ENCODE results near the gene EDAR. TPM values are rescaled to one million over a fixed set of nuclear protein-coding genes. Genes with fewer than 3 reads are reported as not detected.

The EDAR gene
- total RNA-seq, 4 donors from 2014 or later = 0.38 to 5.0 (median 0.88) TPM; not detected in 1

DNA sequence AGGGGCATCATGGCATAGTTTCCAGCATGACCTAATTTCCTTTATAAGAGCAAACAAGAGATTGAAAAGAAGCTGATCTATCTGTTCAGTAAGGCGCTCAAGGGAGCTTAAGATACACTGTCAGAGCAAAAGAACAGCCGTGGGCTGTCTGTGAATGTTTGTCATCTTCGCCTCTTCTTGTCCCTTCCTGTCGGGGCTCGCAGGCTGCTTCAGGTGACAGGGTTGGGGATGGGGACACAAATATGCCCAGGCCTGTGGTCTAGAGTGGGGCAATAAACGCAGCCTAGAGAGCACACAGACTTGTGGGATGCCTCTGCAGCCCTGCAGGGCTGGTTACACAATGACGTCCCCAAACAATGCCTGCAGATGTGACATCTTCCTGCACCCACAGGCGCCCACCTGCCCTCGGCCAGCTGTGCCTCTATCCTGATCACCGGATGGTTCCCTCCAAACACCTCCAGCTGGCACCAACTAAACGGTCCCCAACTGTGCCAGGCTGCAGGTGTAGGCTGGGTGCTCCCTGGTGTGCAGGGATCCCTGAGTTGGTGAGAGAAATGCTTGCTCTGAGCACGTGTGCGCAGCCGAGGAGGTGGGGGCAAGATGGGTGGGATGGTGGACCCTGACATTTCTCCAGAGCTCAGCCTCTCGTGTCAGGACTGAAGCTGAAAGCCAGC lies 72.8 kb downstream of the EDAR start:
- H3K9me3 ChIP-seq = no peaks in the 10 kb centered on the region
- H3K4me3 ChIP-seq = no peak overlapping the region
- peak in 2 of 3 donors; percentile 24 to 33 for DNase-seq
- no peaks in the 10 kb centered on the region for H3K27me3 ChIP-seq
- no peak overlapping the region for H3K27ac ChIP-seq
- peaks cover 0 to 4% (median 0%) of the 10 kb centered on the region in 4 donors for H3K4me1 ChIP-seq
- TF ChIP-seq, protein P1, sequence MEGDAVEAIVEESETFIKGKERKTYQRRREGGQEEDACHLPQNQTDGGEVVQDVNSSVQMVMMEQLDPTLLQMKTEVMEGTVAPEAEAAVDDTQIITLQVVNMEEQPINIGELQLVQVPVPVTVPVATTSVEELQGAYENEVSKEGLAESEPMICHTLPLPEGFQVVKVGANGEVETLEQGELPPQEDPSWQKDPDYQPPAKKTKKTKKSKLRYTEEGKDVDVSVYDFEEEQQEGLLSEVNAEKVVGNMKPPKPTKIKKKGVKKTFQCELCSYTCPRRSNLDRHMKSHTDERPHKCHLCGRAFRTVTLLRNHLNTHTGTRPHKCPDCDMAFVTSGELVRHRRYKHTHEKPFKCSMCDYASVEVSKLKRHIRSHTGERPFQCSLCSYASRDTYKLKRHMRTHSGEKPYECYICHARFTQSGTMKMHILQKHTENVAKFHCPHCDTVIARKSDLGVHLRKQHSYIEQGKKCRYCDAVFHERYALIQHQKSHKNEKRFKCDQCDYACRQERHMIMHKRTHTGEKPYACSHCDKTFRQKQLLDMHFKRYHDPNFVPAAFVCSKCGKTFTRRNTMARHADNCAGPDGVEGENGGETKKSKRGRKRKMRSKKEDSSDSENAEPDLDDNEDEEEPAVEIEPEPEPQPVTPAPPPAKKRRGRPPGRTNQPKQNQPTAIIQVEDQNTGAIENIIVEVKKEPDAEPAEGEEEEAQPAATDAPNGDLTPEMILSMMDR (IDR thresholded peaks at IDR 0.05) = no peak
- TF ChIP-seq POLR2A (IDR thresholded peaks at IDR 0.05) = no peak
- no peaks in the 10 kb centered on the region for H3K36me3 ChIP-seq

DNA sequence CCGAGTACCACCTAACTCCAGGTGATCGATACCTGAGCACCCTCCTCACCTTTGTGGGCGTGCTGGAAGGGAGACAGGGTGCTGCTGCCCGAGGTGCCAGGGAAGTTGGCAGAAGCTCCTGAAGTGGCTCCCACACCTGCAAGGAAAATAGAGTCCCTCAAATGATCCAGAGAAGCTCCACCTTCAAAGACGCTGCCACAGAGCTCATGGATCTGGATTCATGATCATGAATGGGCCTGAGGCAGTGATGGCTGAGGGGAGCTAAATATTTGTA lies 76.5 kb downstream of the EDAR start:
- H3K4me1 ChIP-seq = peaks cover 0 to 2% (median 0%) of the 10 kb centered on the region in 4 donors
- no peaks in the 10 kb centered on the region for H3K27me3 ChIP-seq
- H3K9me3 ChIP-seq = no peaks in the 10 kb centered on the region
- H3K36me3 ChIP-seq = no peaks in the 10 kb centered on the region
- no peak for DNase-seq
- H3K27ac ChIP-seq = no peak overlapping the region
- no peak overlapping the region for H3K4me3 ChIP-seq
- TF ChIP-seq POLR2A (IDR thresholded peaks at IDR 0.05) = no peak
- TF ChIP-seq, protein P1 (IDR thresholded peaks at IDR 0.05) = no peak

DNA sequence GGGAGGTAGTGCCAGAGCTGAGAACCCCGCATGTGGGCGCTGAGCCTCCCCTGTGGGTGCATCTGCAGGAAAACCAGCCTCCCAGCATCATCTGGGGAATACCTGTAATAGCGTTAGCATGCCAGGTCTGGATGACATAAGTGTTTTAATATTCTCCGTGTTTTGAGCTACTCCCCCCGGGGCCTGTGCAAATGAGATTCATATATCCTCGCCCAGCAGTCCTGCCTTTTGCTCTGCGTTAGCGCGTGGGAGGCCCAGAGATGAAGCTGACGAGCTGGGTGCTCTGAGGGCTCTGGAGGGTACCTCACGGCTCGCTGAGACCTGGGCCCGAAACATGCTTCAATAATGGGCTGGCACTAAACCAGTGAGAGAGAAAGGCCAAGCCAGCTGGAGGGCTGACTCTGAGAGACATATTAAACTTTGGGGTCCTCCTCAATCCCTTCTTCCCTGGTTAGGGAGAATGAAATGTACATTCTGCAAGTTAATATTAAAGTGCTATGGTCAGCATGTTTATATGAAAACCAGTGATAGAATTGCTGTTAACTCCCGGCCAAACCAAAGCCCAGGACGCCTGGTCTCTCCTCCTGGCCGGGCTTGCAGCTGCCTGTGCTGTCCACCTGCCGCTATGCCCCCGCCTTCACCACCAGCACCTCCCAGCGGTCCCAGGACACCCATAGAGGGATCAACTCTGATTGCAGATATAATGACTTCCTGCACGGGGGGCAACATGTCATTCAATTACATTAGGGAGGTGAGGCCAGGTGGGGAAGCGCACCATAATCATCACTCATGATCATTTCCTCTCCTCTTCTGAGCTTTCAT lies 77.0 kb downstream of the EDAR start:
- Histone ChIP-seq H3K4me3 (no peak overlapping the region), H3K9me3 (no peaks in the 10 kb centered on the region), H3K36me3 (no peaks in the 10 kb centered on the region), H3K27ac (no peak overlapping the region), H3K4me1 (no peaks in the 10 kb centered on the region), H3K27me3 (no peaks in the 10 kb centered on the region)
- DNase-seq = peak in 1 of 3 donors; percentile 31
- TF ChIP-seq, protein P1 (IDR thresholded peaks at IDR 0.05) = no peak
- no peak for TF ChIP-seq POLR2A (IDR thresholded peaks at IDR 0.05)

DNA sequence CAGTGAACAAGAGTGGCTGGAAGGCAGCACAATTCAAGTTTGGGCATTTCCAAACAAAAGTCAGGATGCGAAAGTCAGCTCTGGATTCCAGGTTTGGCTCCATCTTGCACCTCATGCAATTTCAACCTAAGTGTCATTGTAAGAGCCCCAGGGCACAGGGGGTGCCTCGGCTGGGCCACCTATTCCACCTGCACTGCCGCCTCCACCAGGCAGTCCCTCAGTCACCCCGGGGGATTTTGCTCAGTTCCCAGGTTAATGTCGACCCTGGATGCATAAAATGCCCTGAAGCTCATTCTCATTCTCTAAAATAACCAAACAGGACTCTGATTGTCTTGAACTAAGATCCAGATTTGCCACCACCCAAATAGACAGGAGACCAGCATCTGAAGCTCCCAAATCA lies 77.6 kb downstream of the EDAR start:
- Histone ChIP-seq H3K9me3 (no peaks in the 10 kb centered on the region), H3K27me3 (no peaks in the 10 kb centered on the region), H3K4me3 (no peak overlapping the region), H3K36me3 (no peaks in the 10 kb centered on the region), H3K4me1 (no peaks in the 10 kb centered on the region), H3K27ac (no peak overlapping the region)
- peak in 1 of 3 donors; percentile 24 for DNase-seq
- no peak for TF ChIP-seq POLR2A (IDR thresholded peaks at IDR 0.05)
- TF ChIP-seq, protein P1 (IDR thresholded peaks at IDR 0.05) = no peak

DNA sequence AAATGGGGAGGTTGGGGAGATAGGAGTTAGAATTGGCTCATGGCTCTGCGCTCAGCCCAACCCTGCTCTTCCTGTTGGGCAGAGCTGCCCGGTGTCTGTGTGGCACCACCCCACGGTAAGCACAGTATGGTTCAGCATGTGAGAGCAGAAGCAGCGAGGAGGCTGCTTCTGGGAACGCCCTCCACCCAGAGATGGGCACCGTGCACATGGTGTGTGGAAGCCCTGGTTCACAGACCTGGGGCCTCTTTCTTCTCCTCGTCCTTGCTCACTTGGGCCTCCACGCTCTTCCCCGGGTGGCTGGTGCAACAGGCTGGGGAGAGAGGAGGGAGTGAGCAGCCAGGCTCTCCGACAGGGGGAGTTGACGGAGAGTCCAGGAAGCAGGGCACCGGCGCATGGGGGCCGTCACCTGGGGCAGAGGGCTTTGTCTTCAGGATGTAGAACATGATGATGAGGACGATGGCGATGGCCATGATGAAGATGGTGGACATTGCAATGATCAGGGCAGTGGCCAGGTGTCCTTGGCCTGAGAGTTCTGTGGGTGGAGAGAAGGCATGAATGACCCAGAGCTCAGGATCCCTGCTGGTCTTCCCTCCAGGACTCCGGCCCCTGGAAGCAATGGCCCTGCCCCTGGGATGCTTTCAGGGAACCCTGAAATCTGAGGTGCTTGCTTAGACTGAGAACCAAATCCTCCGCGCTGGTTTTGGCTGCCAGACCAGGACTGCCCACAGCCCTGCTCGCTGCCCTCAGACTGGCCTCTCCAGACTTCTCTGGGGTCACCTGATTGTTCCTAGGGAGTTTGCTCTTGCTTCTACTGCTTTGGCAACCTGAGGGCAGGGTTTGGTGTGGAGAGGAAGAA lies 78.3 kb downstream of the EDAR start:
- DNase-seq = peak in 1 of 3 donors; percentile 25
- Histone ChIP-seq H3K27me3 (no peaks in the 10 kb centered on the region), H3K36me3 (no peaks in the 10 kb centered on the region), H3K4me3 (no peak overlapping the region), H3K27ac (no peak overlapping the region), H3K9me3 (no peaks in the 10 kb centered on the region), H3K4me1 (no peaks in the 10 kb centered on the region)
- TF ChIP-seq, protein P1 (IDR thresholded peaks at IDR 0.05) = no peak
- no peak for TF ChIP-seq POLR2A (IDR thresholded peaks at IDR 0.05)

All from Peyer's patch (tissue), 4 donors.